ENCODE data around the gene PIWIL4. TPM values are rescaled to one million over a fixed set of nuclear protein-coding genes. Genes with fewer than 3 reads are reported as not detected.

PIWIL4 gene
- polyA plus RNA-seq, 1 of the 3 experiments (the other 2 are of a cell fraction): 1.7 TPM

GRCh38 chr11:94647926-94648325, 80.8 kb downstream of the PIWIL4 start:
- no peak overlapping the region for H2AFZ ChIP-seq (ENCODE audit: low read depth)
- peak overlapping the region in 1 of 2 experiments; percentile 85; a peak in 2 of 4 replicates for H3K27ac ChIP-seq (ENCODE audit: low read depth in 2 of 2, low read length in 1 of 2)
- H3K9me2 ChIP-seq: no peaks in the 10 kb centered on the region
- H3K4me1 ChIP-seq (ENCODE audit: control insufficient read depth in 1 of 2, insufficient read depth in 2 of 2, low read depth in 1 of 2, low read length in 1 of 2): peaks cover 0 to 7% of the 10 kb centered on the region in 2 experiments; a peak in 2 of 4 replicates
- no peaks in the 10 kb centered on the region for H3K36me3 ChIP-seq (replicated peaks in 1 of 2; ENCODE audit: control insufficient read depth in 1 of 2, insufficient read depth in 2 of 2, low read length in 1 of 2)
- no peaks in the 10 kb centered on the region for H3K27me3 ChIP-seq (ENCODE audit: insufficient read depth)
- no peaks in the 10 kb centered on the region for H3K9me3 ChIP-seq
- TF ChIP-seq RXRA (IDR thresholded peaks at IDR 0.05; ENCODE audit: borderline replicate concordance, low read depth) (no peak), RAD21 (IDR thresholded peaks at IDR 0.05; ENCODE audit: low read length) (no peak), PBX3 (IDR thresholded peaks at IDR 0.05) (no peak), IRF3 (IDR thresholded peaks at IDR 0.05; ENCODE audit: low read depth, low read length) (no peak), FOXJ3 (CRISPR knock-in tag; IDR thresholded peaks at IDR 0.05) (no peak), ZBTB33 (IDR thresholded peaks at IDR 0.05; ENCODE audit: borderline replicate concordance, low read depth) (no peak)
- DNase-seq: peak; percentile 40
- WGBS (ENCODE audit: low lambda C conversion rate): 42% methylated on average over 3 of the region's 3 CpGs
- ChIA-PET POLR2A (no interaction called here), CTCF (interaction anchor here (1.0 to 3.0 kb wide), 3 partner anchors 25 to 249 kb away, joined by 3 to 16 read pairs (median 3); no protein-coding TSS in a partner anchor)
- H3K4me2 ChIP-seq: no peak overlapping the region
- H4K20me1 ChIP-seq (ENCODE audit: insufficient read depth): no peaks in the 10 kb centered on the region
- H3K4me3 ChIP-seq (ENCODE audit: low read depth in 2 of 2, low read length in 1 of 2): no peak overlapping the region
- H3F3A ChIP-seq (replicated peaks; ENCODE audit: insufficient read depth): no peaks in the 10 kb centered on the region
- H3K9ac ChIP-seq: no peak overlapping the region
- no peaks in the 10 kb centered on the region for H3K79me2 ChIP-seq (ENCODE audit: insufficient read depth)

GRCh38 chr11:94648789-94649188, 81.6 kb downstream of the PIWIL4 start:
- no peak overlapping the region for H3K4me2 ChIP-seq
- ChIA-PET CTCF (interaction anchor here (1.0 to 3.0 kb wide), 2 partner anchors 26 to 249 kb away, joined by 3 to 16 read pairs; no protein-coding TSS in a partner anchor), POLR2A (interaction anchor here (0.6 to 0.8 kb wide), 2 partner anchors 120 to 1368 kb away, joined by 3 read pairs; partner anchors contain the start of gene AMOTL1)
- peak overlapping the region in 1 of 2 experiments; percentile 85; a peak in 2 of 4 replicates for H3K27ac ChIP-seq (ENCODE audit: low read depth in 2 of 2, low read length in 1 of 2)
- TF ChIP-seq FOXJ3 (CRISPR knock-in tag; IDR thresholded peaks at IDR 0.05) (no peak), EZH2phosphoT487 (IDR thresholded peaks at IDR 0.05; ENCODE audit: borderline replicate concordance, low read depth) (no peak)
- H3K27me3 ChIP-seq (ENCODE audit: insufficient read depth): no peaks in the 10 kb centered on the region
- H3K36me3 ChIP-seq (replicated peaks in 1 of 2; ENCODE audit: control insufficient read depth in 1 of 2, insufficient read depth in 2 of 2, low read length in 1 of 2): no peaks in the 10 kb centered on the region
- DNase-seq: no peak
- no peak overlapping the region for H3K9ac ChIP-seq
- H3K9me2 ChIP-seq: no peaks in the 10 kb centered on the region
- H4K20me1 ChIP-seq (ENCODE audit: insufficient read depth): no peaks in the 10 kb centered on the region
- no peak overlapping the region for H3K4me3 ChIP-seq (ENCODE audit: low read depth in 2 of 2, low read length in 1 of 2)
- H3K79me2 ChIP-seq (ENCODE audit: insufficient read depth): no peaks in the 10 kb centered on the region
- 50% methylated on average over 2 of the region's 2 CpGs for WGBS (ENCODE audit: low lambda C conversion rate)
- H2AFZ ChIP-seq (ENCODE audit: low read depth): no peak overlapping the region
- H3K9me3 ChIP-seq: no peaks in the 10 kb centered on the region
- no peaks in the 10 kb centered on the region for H3F3A ChIP-seq (replicated peaks; ENCODE audit: insufficient read depth)
- H3K4me1 ChIP-seq (ENCODE audit: control insufficient read depth in 1 of 2, insufficient read depth in 2 of 2, low read depth in 1 of 2, low read length in 1 of 2): peaks cover 0 to 7% of the 10 kb centered on the region in 2 experiments; a peak in 2 of 4 replicates

All from SK-N-SH (cell line).